ENCODE measurements around the gene NR0B2.

- TF ChIP-seq TOX (CRISPR knock-in tag; IDR thresholded peaks at IDR 0.05; ENCODE audit: borderline replicate concordance), result no peak
- no peak for TF ChIP-seq BACH2 (CRISPR knock-in tag; IDR thresholded peaks at IDR 0.05; ENCODE audit: borderline replicate concordance)
- no peak for TF ChIP-seq TSHZ2 (CRISPR knock-in tag; IDR thresholded peaks at IDR 0.05)
- no peak for TF ChIP-seq ZFP30 (CRISPR knock-in tag; IDR thresholded peaks at IDR 0.05)
- TF ChIP-seq PPARA (CRISPR knock-in tag; IDR thresholded peaks at IDR 0.05; ENCODE audit: borderline replicate concordance), result no peak
- no peak for TF ChIP-seq ARNTL (CRISPR knock-in tag; IDR thresholded peaks at IDR 0.05; ENCODE audit: borderline replicate concordance, low read depth)
- TF ChIP-seq, protein P1, sequence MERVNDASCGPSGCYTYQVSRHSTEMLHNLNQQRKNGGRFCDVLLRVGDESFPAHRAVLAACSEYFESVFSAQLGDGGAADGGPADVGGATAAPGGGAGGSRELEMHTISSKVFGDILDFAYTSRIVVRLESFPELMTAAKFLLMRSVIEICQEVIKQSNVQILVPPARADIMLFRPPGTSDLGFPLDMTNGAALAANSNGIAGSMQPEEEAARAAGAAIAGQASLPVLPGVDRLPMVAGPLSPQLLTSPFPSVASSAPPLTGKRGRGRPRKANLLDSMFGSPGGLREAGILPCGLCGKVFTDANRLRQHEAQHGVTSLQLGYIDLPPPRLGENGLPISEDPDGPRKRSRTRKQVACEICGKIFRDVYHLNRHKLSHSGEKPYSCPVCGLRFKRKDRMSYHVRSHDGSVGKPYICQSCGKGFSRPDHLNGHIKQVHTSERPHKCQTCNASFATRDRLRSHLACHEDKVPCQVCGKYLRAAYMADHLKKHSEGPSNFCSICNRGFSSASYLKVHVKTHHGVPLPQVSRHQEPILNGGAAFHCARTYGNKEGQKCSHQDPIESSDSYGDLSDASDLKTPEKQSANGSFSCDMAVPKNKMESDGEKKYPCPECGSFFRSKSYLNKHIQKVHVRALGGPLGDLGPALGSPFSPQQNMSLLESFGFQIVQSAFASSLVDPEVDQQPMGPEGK (CRISPR knock-in tag; IDR thresholded peaks at IDR 0.05; ENCODE audit: borderline replicate concordance), result no peak
- TF ChIP-seq GLIS3 (CRISPR knock-in tag; IDR thresholded peaks at IDR 0.05), result no peak
Observed at GRCh38 chr1:26945728-26946127, 32.0 kb upstream of the NR0B2 start.

All from SK-N-SH treated with all-trans-retinoic acid at 6 μM for 48 hours (cell line).